Frontal cortex (tissue), 4 donors: ENCODE results near the gene CNDP2. TPM values are rescaled to one million over a fixed set of nuclear protein-coding genes. Genes with fewer than 3 reads are reported as not detected.
"Not testable (repeated sequence)": the region's sequence is repeated elsewhere in the genome, so short reads cannot be mapped to it uniquely, and the experiment has no call there.

Experiments
- DNase-seq, 2 donors: peaks; one replicate each; pipeline ENCODE4 v3.0.0; 2012; ENCODE audit warnings: low spot score in 2 of 2
- FAIRE-seq: peaks from 2 replicates; lab custom pipeline; 2012; peaks lifted over from hg19 to GRCh38; lab: Jason Lieb, UNC
- total RNA-seq: library from RNA; depleted of rRNA; stranded (reverse); fragments of >200 nt; gene quantifications from one replicate; pipeline ENCODE4 v1.2.3, GENCODE V29; 2014
- donor health status: control.
- donor health status: control.
- donor health status: control.

CNDP2 gene
- total RNA-seq, 1 donor from 2014 or later, result 32.6 TPM

DNA sequence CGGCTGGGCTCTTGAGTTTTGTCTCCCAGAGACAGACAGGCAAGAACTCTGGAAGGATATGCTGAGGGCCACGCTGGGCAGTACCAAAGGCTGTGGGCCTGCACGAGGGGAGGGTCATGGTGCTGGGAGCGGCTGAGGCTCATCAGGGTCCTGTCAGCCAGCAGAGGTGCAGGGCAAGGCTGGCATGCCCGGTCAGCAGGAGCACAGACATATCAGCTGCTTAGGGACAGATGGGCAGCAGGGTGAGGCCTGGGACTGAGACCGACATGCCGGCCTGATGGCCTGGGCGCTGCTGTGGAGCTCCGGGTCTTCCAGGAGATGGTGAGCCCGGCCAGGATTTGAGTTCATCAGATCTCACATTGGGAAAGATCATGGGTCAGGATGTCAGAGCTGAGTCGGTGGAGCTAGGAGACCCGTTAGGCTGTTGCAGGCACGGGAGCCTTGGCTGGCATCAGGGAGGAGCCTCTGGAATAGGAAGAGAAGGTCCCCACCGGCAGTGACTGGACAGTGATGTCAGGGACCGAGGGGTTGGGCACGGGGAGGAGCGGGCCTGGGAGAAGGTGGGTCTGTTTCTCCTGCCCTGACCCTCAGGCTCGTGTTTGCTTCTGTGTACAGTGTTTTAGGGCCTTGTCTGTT is 18.8 kb downstream of the CNDP2 start:
- FAIRE-seq, result no peak
- DNase-seq, result no peak

DNA sequence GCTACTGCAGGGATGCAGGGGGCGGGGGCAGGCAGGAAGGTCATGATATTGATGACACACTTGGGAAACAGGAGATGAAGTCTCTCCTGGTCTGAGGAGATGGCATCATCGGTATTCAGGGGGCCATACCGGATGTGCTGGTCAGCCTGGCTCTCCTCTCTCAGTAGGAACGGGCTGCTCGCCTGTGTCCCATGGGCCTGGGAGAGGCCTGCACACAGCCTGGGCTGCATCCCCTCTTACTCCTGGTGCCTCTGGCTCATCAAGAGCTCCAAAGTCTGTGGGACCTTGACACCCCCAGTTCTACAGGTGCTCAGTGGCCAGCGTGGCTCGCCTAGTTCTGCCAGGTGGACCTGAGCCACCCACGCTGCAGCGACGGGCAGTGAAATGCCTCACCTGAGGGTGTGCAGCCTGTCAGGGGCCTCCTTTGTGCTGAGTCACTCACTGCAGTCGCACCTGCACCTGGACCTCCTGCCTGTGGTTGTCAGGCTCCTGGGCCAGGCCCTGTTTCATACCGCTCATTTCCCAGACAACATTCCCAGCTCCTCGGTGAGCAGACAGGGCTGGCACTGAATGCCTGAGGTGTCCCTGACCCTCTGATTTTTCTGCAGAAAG is 19.6 kb downstream of the CNDP2 start:
- FAIRE-seq (no peak), DNase-seq (no peak)

GRCh38 chr18:74516271-74517235 is 20.4 kb downstream of the CNDP2 start:
- FAIRE-seq (no peak), DNase-seq (no peak)

DNA sequence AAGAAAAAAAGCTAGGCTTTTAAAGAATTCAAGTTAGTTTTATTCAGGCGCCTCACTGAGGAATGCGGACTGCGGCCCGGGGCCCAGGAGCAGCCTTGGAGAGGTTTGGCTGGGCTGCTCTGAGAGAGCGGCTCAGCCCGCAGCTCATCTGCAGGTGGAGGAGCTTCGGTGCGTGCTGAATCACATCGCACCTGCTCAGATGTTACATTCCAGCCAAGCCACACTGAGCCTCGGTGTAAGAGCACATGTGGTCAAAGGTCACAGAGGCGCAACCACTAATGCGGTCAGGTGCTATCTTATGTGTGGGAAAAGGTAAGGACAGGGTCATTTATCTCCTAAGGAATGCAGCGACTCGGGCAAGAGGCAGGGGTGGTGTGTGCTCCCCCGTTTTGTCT is 21.1 kb downstream of the CNDP2 start:
- no peak for DNase-seq
- no peak for FAIRE-seq

DNA sequence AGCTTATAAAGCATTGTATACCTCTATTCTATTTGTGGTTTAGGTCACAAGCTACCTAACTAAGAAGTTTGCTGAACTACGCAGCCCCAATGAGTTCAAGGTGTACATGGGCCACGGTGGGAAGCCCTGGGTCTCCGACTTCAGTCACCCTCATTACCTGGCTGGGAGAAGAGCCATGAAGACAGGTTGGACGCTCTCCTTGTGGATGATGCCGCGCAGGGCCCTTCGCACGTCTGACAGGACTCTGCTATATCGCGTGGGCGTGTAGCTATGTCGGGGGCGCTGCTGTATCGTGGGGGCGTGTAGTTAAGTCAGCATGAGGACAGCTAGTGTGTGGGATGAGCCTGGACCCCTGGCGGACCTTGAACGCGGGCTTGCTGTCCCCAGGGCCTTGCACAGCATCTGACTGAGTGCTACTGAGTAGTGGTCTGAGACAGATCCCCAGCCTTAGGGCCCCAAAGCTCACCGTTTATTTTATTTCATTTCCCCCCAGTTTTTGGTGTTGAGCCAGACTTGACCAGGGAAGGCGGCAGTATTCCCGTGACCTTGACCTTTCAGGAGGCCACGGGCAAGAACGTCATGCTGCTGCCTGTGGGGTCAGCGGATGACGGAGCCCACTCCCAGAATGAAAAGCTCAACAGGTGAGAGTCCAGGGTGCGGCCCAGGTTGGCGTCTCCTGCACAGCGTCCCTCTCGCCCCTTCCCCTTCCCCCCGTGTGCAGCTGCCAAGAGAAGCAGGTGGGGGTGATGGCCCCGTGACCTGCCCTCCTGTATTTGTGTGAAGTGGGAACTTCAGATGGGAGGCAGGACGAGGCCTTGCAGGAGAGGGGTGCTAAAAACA is 22.5 kb downstream of the CNDP2 start:
- DNase-seq (no peak), FAIRE-seq (no peak)

- DNase-seq (no peak), FAIRE-seq (no peak)
Measured at GRCh38 chr18:74519320-74520095, 23.3 kb downstream of the CNDP2 start.

- no peak for FAIRE-seq
- no peak for DNase-seq
Measured at GRCh38 chr18:74520096-74520833, 24.1 kb downstream of the CNDP2 start.

DNA sequence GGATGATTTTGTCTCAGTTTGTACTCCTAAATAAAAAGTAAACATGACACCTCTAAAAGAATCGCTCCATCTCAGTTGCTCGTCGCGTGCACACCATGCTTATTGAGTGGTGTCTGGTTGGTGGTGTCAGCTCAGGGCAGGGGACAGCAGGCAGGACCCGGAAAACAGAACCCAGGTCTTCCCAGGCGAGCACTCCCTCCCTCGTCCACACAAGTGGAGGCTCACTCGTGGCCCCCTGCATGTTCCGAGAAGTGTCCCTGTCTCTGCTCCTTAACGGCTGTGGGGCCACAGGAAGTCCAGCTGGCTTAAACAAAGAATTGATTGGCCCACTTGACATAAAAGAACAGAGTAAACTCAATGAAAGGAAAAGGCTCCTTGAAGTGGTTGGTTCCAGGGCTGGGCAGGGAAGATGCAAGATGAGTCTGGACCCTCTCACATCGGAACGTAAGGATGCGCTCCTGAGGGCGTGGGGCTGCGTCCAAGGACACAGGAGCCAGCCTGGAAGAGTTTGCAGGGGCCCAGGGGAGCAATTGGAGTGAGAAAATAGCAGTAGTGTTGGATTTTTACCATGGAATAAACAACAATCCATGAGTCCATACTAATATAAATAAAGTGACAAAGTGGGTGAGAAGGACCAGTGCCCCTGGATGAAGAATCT is 25.0 kb downstream of the CNDP2 start:
- DNase-seq (no peak), FAIRE-seq (no peak)

DNA sequence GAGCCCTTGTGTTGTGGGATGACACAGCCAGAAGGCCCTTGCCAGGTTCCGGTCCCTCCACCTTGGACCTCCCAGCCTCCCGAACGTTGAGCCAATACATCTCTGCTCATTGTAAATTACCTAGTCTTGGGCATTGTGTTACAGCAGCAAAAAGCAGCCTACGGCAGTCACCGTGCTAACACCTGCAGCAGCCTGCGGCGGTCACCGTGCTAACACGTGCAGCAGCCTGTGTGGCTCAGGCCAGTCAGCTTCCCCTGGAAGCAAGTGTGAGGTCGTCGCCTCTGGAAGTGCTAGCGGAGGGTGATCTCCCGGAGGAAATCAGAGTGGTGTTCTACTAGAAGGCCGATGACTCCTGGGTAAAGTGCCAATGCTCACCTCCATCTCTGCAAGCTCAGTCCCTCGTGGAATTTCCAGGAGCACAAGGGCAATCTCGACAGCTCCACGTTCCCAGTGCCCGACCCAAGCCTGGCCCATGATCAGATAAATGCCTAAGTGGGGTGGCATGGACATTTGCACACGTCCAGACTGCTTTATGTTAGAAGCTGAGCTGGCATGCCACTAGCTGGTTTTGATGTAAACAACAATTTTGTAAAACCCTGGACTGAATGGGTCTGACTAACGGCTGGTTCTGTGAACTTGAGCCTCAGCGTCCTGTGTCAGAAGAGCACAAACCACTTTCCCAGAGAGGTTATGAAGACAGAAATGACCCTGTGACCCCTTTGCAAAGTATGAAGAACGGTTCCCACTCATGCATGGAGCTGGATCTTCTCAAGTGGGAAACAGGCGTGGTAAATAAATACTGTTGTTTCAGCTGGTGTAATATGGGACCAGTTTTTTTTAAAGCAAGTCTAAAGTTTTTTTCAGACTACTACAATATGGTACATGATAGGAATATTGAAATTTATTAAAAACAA is 26.7 kb downstream of the CNDP2 start:
- FAIRE-seq, result no peak
- DNase-seq, result no peak

- DNase-seq (no peak), FAIRE-seq (no peak)
Measured at GRCh38 chr18:74524097-74524496, 27.9 kb downstream of the CNDP2 start.

- not testable (repeated sequence) for DNase-seq, FAIRE-seq
Measured at GRCh38 chr18:74524915-74525314, 28.8 kb downstream of the CNDP2 start.

- no peak for FAIRE-seq
Measured at GRCh38 chr18:74525741-74526140, 29.6 kb downstream of the CNDP2 start.

GRCh38 chr18:74526488-74526887 is 30.3 kb downstream of the CNDP2 start:
- DNase-seq (no peak), FAIRE-seq (no peak)

More at GRCh38 chr18:74525741-74526140, 29.6 kb downstream of the CNDP2 start:
- DNase-seq, result no peak

DNA sequence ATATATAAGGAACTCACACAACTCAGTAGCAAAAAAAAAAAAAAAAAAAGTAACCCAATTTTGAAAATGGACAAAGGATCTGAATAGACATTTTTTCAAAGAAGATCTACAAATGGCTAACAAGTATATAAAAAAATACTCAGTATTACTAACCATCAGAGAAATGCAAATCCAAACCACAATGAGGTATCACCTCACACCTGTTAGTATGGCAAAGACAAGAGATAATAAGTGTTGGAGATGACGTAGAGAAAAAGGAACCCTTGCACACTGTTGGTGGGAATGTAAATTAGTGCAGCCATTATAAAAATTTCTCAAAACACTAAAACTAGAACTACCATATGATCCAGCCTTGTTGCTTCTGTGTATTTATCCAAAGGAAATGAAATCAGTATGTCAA is 32.3 kb downstream of the CNDP2 start:
- no peak for DNase-seq
- FAIRE-seq, result peak; percentile 43

- FAIRE-seq, result no peak
- no peak for DNase-seq
Measured at GRCh38 chr18:74528913-74529312, 32.8 kb downstream of the CNDP2 start.

DNA sequence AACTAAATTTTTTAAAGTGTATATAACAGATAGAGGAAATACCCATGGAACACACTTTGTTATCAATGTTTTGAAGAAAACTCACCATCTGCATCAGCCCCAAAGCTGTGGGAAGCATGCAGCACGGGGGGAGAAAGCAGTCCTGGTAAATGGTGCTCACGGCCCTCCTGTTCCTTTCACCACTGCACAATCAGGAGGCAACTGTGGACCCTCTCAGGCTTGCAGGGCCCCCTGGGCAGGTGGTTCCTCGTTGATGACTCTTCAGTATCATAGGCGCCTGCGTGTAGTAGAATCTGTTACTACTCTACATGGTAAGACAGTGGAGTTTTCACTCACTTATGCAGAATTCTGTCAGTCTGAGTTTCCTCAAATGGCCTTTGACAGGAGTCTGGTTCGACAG is 33.2 kb downstream of the CNDP2 start:
- FAIRE-seq (no peak), DNase-seq (no peak)
